Calu3 (cell line): Measurements from ENCODE around the gene TREM2. TPM values are rescaled to one million over a fixed set of nuclear protein-coding genes. Genes with fewer than 3 reads are reported as not detected.
"Not testable (repeated sequence)": the region's sequence is repeated elsewhere in the genome, so short reads cannot be mapped to it uniquely, and the experiment has no call there.

ENCODE experiments used
- BruUV-seq: library from RNA; stranded (reverse); fragments of 400-500 nt; replicated peaks from 2 replicates; lab custom pipeline; 2021; lab: Mats Ljungman, UMichigan
- CTCF ChIA-PET: fragments of 300-600 bp; sonication (Branson Sonifier 250); formaldehyde crosslinking; loops from one replicate; lab custom pipeline; 2022; ENCODE audit warnings: antibody characterized with exemption; lab: Charles Lee
- DNase-seq: peaks from one replicate; pipeline ENCODE4 v3.0.0; 2022
- H3K27ac Mint-ChIP-seq: one replicate; pipeline ENCODE4 v1.8.0; 2022; ENCODE audit warnings: mixed read lengths; ENCODE audit not compliant: unreplicated experiment
- H3K27me3 Mint-ChIP-seq: one replicate; pipeline ENCODE4 v1.8.0; 2022; ENCODE audit warnings: mixed read lengths; ENCODE audit not compliant: unreplicated experiment
- H3K36me3 Mint-ChIP-seq: one replicate; pipeline ENCODE4 v1.8.0; 2022; ENCODE audit warnings: mild to moderate bottlenecking, moderate library complexity, mixed read lengths; ENCODE audit not compliant: insufficient read depth, unreplicated experiment
- H3K4me1 Mint-ChIP-seq: one replicate; pipeline ENCODE4 v1.8.0; 2022; ENCODE audit warnings: mild to moderate bottlenecking, low read depth, mixed read lengths; ENCODE audit not compliant: unreplicated experiment
- H3K4me3 Mint-ChIP-seq: one replicate; pipeline ENCODE4 v1.8.0; 2022; ENCODE audit warnings: mild to moderate bottlenecking, low read depth, moderate library complexity, mixed read lengths; ENCODE audit not compliant: unreplicated experiment
- H3K9me3 Mint-ChIP-seq: one replicate; pipeline ENCODE4 v1.8.0; 2022; ENCODE audit warnings: low read depth, mixed read lengths; ENCODE audit not compliant: unreplicated experiment
- intact Hi-C: fragments of 100-400 bp; cut with micrococcal nuclease; formaldehyde crosslinking; loops from one replicate; pipeline ENCODE4 v1.10.0; 2022; ENCODE audit not compliant: unreplicated experiment
- total RNA-seq: library from RNA; stranded (reverse); gene quantifications from 2 replicates; pipeline ENCODE4 v1.2.3, GENCODE V29; 2022
- TF ChIP-seq, protein P1 (sequence below): fragments of 200-600 bp; IDR thresholded peaks from one replicate; pipeline ENCODE4 v1.8.0; 2022; ENCODE audit warnings: antibody characterized with exemption; ENCODE audit not compliant: unreplicated experiment

TREM2 gene
- total RNA-seq, 1 experiment from 2014 or later, result not detected

GRCh38 chr6:41191569-41191968, 28.7 kb upstream of the TREM2 start:
- CTCF ChIA-PET, result interaction anchor here (0.6 to 1.7 kb wide), 5 partner anchors 9 to 129 kb away, joined by 4 to 15 read pairs (median 5); no protein-coding TSS in a partner anchor
- BruUV-seq, result no TSS peak
- no peaks in the 10 kb centered on the region for H3K9me3 Mint-ChIP-seq
- TF ChIP-seq, protein P1, sequence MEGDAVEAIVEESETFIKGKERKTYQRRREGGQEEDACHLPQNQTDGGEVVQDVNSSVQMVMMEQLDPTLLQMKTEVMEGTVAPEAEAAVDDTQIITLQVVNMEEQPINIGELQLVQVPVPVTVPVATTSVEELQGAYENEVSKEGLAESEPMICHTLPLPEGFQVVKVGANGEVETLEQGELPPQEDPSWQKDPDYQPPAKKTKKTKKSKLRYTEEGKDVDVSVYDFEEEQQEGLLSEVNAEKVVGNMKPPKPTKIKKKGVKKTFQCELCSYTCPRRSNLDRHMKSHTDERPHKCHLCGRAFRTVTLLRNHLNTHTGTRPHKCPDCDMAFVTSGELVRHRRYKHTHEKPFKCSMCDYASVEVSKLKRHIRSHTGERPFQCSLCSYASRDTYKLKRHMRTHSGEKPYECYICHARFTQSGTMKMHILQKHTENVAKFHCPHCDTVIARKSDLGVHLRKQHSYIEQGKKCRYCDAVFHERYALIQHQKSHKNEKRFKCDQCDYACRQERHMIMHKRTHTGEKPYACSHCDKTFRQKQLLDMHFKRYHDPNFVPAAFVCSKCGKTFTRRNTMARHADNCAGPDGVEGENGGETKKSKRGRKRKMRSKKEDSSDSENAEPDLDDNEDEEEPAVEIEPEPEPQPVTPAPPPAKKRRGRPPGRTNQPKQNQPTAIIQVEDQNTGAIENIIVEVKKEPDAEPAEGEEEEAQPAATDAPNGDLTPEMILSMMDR, result peak; percentile 69
- intact Hi-C loops, result no loop called here
- peaks cover 86% of the 10 kb centered on the region for H3K27me3 Mint-ChIP-seq
- no peak overlapping the region for H3K27ac Mint-ChIP-seq
- peak; percentile 72 for DNase-seq
- H3K4me1 Mint-ChIP-seq, result no peaks in the 10 kb centered on the region
- no peaks in the 10 kb centered on the region for H3K36me3 Mint-ChIP-seq
- no peak overlapping the region for H3K4me3 Mint-ChIP-seq

DNA sequence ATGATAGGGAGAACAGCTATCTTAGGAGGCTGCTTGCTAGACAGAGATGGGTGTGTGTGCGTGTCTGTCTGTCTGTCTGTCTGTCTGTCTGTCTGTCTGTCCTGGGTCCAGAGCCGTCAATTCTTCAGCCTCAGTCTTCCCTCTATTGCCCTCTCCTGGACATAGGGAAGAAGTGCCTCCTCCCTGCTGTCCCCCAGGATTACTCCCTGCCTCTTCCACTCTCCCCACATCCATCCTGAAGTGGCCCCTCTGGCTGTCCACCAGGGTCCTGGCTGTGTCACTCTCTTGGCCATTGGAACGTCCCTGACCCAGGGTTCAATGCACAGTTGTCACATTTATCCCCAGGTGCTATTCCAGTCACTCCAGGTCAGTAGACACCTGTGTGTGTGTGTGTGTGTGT, 27.9 kb upstream of the TREM2 start:
- CTCF ChIA-PET, result no interaction called here
- H3K4me3 Mint-ChIP-seq, result no peak overlapping the region
- intact Hi-C loops, result no loop called here
- no TSS peak for BruUV-seq
- TF ChIP-seq, protein P1, result no peak
- no peak overlapping the region for H3K27ac Mint-ChIP-seq
- peaks cover 82% of the 10 kb centered on the region for H3K27me3 Mint-ChIP-seq
- no peaks in the 10 kb centered on the region for H3K4me1 Mint-ChIP-seq
- H3K36me3 Mint-ChIP-seq, result no peaks in the 10 kb centered on the region
- H3K9me3 Mint-ChIP-seq, result no peaks in the 10 kb centered on the region
- DNase-seq, result no peak

DNA sequence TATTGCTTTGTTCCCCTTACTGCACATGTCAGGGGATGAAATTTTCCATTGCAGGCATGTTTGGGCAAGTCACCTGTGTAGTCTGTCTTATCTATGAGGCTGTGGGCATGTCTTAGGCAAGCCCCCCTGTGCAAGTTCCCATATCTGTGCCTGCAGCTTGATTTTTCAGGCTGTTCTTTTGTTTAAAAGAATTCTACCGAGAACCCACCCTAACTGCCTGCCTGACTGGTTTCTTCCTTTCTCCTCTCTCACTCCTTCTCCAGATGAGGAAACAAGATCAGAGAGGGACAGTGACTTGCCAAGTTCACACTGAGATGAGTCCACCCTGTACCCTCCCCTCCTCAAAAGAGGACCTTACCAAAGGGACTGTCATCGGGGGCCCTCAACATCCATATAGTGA, 27.1 kb upstream of the TREM2 start:
- BruUV-seq, result no TSS peak
- TF ChIP-seq, protein P1, result no peak
- H3K9me3 Mint-ChIP-seq, result no peaks in the 10 kb centered on the region
- CTCF ChIA-PET, result interaction anchor here (0.7 to 0.9 kb wide), 2 partner anchors 13 to 130 kb away, joined by 3 to 4 read pairs; no protein-coding TSS in a partner anchor
- H3K4me3 Mint-ChIP-seq, result no peak overlapping the region
- peaks cover 82% of the 10 kb centered on the region for H3K27me3 Mint-ChIP-seq
- H3K4me1 Mint-ChIP-seq, result no peaks in the 10 kb centered on the region
- DNase-seq, result no peak
- H3K36me3 Mint-ChIP-seq, result no peaks in the 10 kb centered on the region
- no peak overlapping the region for H3K27ac Mint-ChIP-seq
- intact Hi-C loops, result no loop called here

DNA sequence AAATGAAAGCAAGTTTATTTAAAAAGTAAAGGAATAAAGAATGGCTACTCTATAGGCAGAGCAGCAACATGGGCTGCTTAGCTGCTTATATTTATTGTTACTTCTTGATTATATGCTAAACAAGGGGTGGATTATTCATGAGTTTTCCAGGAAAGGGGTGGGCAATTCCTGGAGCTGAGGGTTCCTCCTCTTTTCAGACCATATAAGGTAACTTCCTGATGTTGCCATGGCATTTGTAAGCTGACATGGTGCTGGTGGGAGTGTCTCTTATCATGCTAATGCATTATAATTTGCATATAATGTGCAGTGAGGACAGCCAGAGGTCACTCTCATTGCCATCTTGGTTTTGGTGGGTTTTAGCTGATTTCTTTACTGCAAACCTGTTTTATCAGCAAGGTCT, 26.1 kb upstream of the TREM2 start:
- H3K4me3 Mint-ChIP-seq, DNase-seq, BruUV-seq, H3K9me3 Mint-ChIP-seq, intact Hi-C loops, H3K27ac Mint-ChIP-seq, H3K36me3 Mint-ChIP-seq, H3K4me1 Mint-ChIP-seq: not testable (repeated sequence)
- H3K27me3 Mint-ChIP-seq, result peaks cover 77% of the 10 kb centered on the region
- CTCF ChIA-PET, result interaction anchor here (0.9 kb wide), 1 partner anchor 12 kb away, joined by 4 read pairs; no protein-coding TSS in a partner anchor
